ENCODE data around the gene TADA3.
"Not testable (repeated sequence)": the region's sequence is repeated elsewhere in the genome, so short reads cannot be mapped to it uniquely, and the experiment has no call there.

Gene TADA3

GRCh38 chr3:9780910-9781309, 11.4 kb downstream of the TADA3 start:
- Mint-ChIP-seq H3K4me1 (peaks cover 77% of the 10 kb centered on the region), H3K27me3 (no peaks in the 10 kb centered on the region), H3K9me3 (peaks cover 0 to 3% of the 10 kb centered on the region in 2 donors), H3K27ac (peak overlapping the region; percentile 98), H3K4me3 (peak overlapping the region; percentile 68 to 74)
- DNase-seq (no peak), ATAC-seq (no peak)

GRCh38 chr3:9780458-9780812, 11.8 kb downstream of the TADA3 start:
- Mint-ChIP-seq H3K4me3 (peak overlapping the region; percentile 68 to 74), H3K9me3 (peaks cover 0 to 3% of the 10 kb centered on the region in 2 donors), H3K4me1 (peaks cover 77% of the 10 kb centered on the region), H3K27me3 (no peaks in the 10 kb centered on the region), H3K27ac (peak overlapping the region; percentile 98)
- peak; percentile 3 for ATAC-seq
- DNase-seq, result no peak

- DNase-seq (peak; percentile 61 to 77), ATAC-seq (peak; percentile 73)
- H3K4me3 Mint-ChIP-seq, result peak overlapping the region; percentile 68 to 74
- peak overlapping the region; percentile 98 for H3K27ac Mint-ChIP-seq
- peaks cover 76% of the 10 kb centered on the region for H3K4me1 Mint-ChIP-seq
- no peaks in the 10 kb centered on the region for H3K27me3 Mint-ChIP-seq
- H3K9me3 Mint-ChIP-seq, result peaks cover 0 to 3% of the 10 kb centered on the region in 2 donors
Observed at GRCh38 chr3:9779721-9780457, 12.4 kb downstream of the TADA3 start.

- Mint-ChIP-seq H3K4me3 (peak overlapping the region; percentile 68 to 74), H3K4me1 (peaks cover 76% of the 10 kb centered on the region), H3K27ac (peak overlapping the region; percentile 98 to 99), H3K9me3 (peaks cover 0 to 3% of the 10 kb centered on the region in 2 donors), H3K27me3 (no peaks in the 10 kb centered on the region)
- no peak for ATAC-seq
- DNase-seq, result peak in 1 of 2 donors; percentile 16
Observed at GRCh38 chr3:9779075-9779593, 13.1 kb downstream of the TADA3 start.

GRCh38 chr3:9778143-9779074, 13.9 kb downstream of the TADA3 start:
- ATAC-seq, result peak; percentile 89
- Mint-ChIP-seq H3K27me3 (no peaks in the 10 kb centered on the region), H3K27ac (peak overlapping the region; percentile 98 to 99), H3K4me3 (peak overlapping the region; percentile 67 to 68), H3K9me3 (peaks cover 0 to 3% of the 10 kb centered on the region in 2 donors), H3K4me1 (peaks cover 76% of the 10 kb centered on the region)
- peak; percentile 71 to 85 for DNase-seq

- peak overlapping the region; percentile 25 to 67 for H3K4me3 Mint-ChIP-seq
- H3K4me1 Mint-ChIP-seq, result peaks cover 71% of the 10 kb centered on the region
- peak overlapping the region; percentile 98 to 99 for H3K27ac Mint-ChIP-seq
- H3K9me3 Mint-ChIP-seq, result peaks cover 0 to 3% of the 10 kb centered on the region in 2 donors
- ATAC-seq (peak; percentile 41), DNase-seq (peak in 1 of 2 donors; percentile 28)
- H3K27me3 Mint-ChIP-seq, result no peaks in the 10 kb centered on the region
Observed at GRCh38 chr3:9777694-9778021, 14.6 kb downstream of the TADA3 start.

GRCh38 chr3:9776896-9777693, 15.2 kb downstream of the TADA3 start:
- Mint-ChIP-seq H3K27me3 (no peaks in the 10 kb centered on the region), H3K9me3 (peaks cover 0 to 3% of the 10 kb centered on the region in 2 donors), H3K4me1 (peaks cover 65% of the 10 kb centered on the region), H3K4me3 (peak overlapping the region; percentile 25 to 67), H3K27ac (peak overlapping the region; percentile 98 to 99)
- ATAC-seq, result no peak
- no peak for DNase-seq

- H3K27ac Mint-ChIP-seq, result peak overlapping the region in 1 of 2 donors; percentile 49
- peak overlapping the region; percentile 38 to 68 for H3K4me3 Mint-ChIP-seq
- H3K27me3 Mint-ChIP-seq, H3K9me3 Mint-ChIP-seq, ATAC-seq, DNase-seq: not testable (repeated sequence)
- peaks cover 48% of the 10 kb centered on the region for H3K4me1 Mint-ChIP-seq
Observed at GRCh38 chr3:9771007-9771406, 21.3 kb downstream of the TADA3 start.

GRCh38 chr3:9770276-9770812, 21.9 kb downstream of the TADA3 start:
- H3K27ac Mint-ChIP-seq, result peak overlapping the region; percentile 5 to 16
- peak; percentile 15 for ATAC-seq
- peak overlapping the region; percentile 68 to 74 for H3K4me3 Mint-ChIP-seq
- peaks cover 7% of the 10 kb centered on the region for H3K27me3 Mint-ChIP-seq
- no peak for DNase-seq
- H3K4me1 Mint-ChIP-seq, result peaks cover 43% of the 10 kb centered on the region
- no peaks in the 10 kb centered on the region for H3K9me3 Mint-ChIP-seq

GRCh38 chr3:9769426-9770275, 22.6 kb downstream of the TADA3 start, which contains the start of gene CAMK1:
CAMK1 (minus strand) TSS chr3:9769947; CDS start chr3:9767749, 2,198 bp downstream.
- ATAC-seq (peak; percentile 92), DNase-seq (peak; percentile 63 to 67)
- peak within 1 kb of the TSS; percentile 75 to 79 for H3K27ac Mint-ChIP-seq
- H3K4me1 Mint-ChIP-seq, result peaks cover 43% of the 10 kb centered on the region
- peak within 1 kb of the TSS; percentile 68 to 74 for H3K4me3 Mint-ChIP-seq
- H3K27me3 Mint-ChIP-seq, result peaks cover 7% of the 10 kb centered on the region
- H3K9me3 Mint-ChIP-seq, result no peaks in the 10 kb centered on the region

- H3K4me3 Mint-ChIP-seq, result peak overlapping the region; percentile 68 to 72
Observed at GRCh38 chr3:9769012-9769411, 23.3 kb downstream of the TADA3 start.

GRCh38 chr3:9768141-9768775, 24.0 kb downstream of the TADA3 start:
- no peak for DNase-seq
- Mint-ChIP-seq H3K27ac (no peak overlapping the region), H3K4me3 (peak overlapping the region in 1 of 2 donors; percentile 68), H3K27me3 (peaks cover 7% of the 10 kb centered on the region), H3K9me3 (no peaks in the 10 kb centered on the region), H3K4me1 (peaks cover 43% of the 10 kb centered on the region)
- ATAC-seq, result no peak

More at GRCh38 chr3:9769012-9769411, 23.3 kb downstream of the TADA3 start:
- Mint-ChIP-seq H3K27ac (peak overlapping the region; percentile 65 to 79), H3K9me3 (no peaks in the 10 kb centered on the region), H3K27me3 (peaks cover 7% of the 10 kb centered on the region), H3K4me1 (peaks cover 43% of the 10 kb centered on the region)
- DNase-seq (no peak), ATAC-seq (no peak)

GRCh38 chr3:9767418-9767817, 24.9 kb downstream of the TADA3 start:
- no peak overlapping the region for H3K4me3 Mint-ChIP-seq
- ATAC-seq, result no peak
- peaks cover 43% of the 10 kb centered on the region for H3K4me1 Mint-ChIP-seq
- no peak overlapping the region for H3K27ac Mint-ChIP-seq
- DNase-seq, result no peak
- H3K27me3 Mint-ChIP-seq, result peaks cover 7% of the 10 kb centered on the region
- no peaks in the 10 kb centered on the region for H3K9me3 Mint-ChIP-seq

Measured in stimulated activated naive CD8-positive, alpha-beta T cell treated with anti-CD3 and anti-CD28 coated beads, Interleukin-15, amount 100 ng/mL, for 72 hours (primary cell).